Superior temporal gyrus (tissue), 1 donor: ENCODE measurements around the gene CYP20A1.
"Not testable (repeated sequence)": the region's sequence is repeated elsewhere in the genome, so short reads cannot be mapped to it uniquely, and the experiment has no call there.

ENCODE experiments used
- DNase-seq: peaks from one replicate; pipeline ENCODE4 v3.0.0-alpha.2; 2016; ENCODE audit errors: extremely low spot score

CYP20A1 gene

DNA sequence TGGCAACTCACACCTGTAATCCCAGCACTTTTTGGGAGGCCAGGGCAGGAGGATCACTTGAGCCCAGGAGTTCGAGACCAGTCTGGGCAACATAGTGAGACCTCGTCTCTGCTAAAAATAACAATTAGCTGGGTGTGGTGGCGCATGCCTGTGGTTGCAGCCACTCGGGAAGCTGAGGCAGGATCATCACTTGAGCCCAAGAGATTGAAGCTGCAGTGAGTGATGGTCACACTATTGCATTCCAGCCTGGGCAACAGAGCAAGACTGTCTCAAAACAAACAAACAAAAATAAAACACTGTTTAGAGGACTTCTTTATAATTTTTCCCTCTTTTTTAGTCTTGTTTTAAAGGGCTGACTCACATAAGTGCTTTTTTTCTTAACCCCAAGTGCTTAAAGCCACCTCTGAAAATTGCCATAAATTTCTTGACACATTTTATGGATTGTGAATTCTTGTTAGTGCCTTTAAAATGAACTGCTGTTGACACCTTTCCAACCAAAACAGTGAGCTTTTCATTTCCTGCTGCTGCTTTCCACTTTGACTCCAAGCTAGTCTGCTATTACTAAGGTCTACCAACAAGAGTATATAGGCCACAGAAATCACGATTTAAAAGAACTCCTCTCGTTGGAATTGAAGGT, 41.7 kb downstream of the CYP20A1 start:
- no peak for DNase-seq

DNA sequence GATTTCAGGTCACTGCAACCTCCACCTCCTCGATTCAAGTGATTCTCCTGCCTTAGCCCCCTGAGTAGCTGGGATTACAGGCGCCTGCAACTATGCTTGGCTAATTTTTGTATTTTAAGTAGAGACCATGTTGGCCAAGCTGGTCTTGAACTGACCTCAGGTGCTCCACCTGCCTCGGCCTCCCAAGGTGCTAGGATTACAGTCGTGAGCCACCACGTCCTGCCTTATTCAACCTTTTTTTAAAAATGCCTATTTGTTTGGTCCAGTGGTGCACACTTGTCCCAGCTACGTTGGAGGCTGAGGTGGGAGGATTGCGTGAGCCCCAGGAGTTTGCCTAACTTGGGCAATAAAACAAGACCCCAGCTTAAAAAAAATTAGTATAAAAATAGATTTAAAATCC, 43.3 kb downstream of the CYP20A1 start:
- no peak for DNase-seq

DNA sequence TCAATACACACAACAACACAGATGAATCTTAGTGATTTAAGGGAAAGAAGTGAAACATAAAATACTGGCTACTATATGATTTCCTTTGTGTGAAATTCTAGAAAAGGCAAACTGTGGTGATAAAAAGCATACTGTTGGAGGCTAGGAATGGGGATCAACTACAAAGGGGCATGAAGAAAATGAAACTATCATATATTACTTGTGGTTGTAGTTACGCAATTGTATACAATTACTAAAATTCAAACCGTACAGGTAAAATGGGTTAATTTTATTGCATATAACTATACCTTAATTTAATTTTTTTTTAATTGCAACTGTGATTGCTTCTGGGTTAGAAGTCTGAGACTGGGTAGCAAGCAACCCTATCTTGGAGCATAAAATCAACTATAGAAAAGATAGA, 47.7 kb downstream of the CYP20A1 start:
- no peak for DNase-seq

DNA sequence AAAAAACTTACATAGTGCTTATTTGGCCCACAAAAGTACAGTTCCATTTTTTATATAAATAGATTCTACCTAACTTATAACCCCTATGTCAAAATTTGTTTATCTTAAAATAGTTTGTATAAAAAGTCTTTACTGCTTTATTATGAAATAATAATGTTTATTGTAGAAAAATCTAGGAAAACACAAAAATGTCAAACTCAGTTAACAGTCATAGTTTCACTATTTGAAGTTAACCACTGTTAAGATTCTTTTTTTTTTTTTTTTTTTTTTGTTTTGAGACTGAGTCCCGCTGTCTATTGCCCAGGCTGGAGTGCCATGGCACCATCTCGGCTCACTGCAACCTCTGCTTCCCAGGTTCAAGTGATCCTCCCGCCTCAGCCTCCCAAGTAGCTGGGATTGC, 62.8 kb downstream of the CYP20A1 start:
- no peak for DNase-seq

DNA sequence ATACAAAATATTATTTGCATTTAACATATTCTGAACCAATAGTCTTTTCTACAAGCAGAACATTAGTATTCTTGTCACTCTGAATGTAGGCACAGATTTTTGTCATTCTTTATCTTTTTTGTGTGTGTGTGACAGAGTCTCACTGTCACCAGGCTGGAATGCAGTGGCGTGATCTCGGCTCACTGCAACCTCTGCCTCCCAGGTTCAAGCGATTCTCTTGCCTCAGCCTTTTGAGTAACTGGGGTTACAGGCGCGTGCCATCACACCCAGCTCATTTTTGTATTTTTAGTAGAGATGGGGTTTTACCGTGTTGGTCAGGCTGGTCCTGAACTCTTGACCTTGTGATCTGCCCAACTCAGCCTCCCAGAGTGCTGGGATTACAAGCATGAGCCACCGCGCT, 63.8 kb downstream of the CYP20A1 start:
- not testable (repeated sequence) for DNase-seq

DNA sequence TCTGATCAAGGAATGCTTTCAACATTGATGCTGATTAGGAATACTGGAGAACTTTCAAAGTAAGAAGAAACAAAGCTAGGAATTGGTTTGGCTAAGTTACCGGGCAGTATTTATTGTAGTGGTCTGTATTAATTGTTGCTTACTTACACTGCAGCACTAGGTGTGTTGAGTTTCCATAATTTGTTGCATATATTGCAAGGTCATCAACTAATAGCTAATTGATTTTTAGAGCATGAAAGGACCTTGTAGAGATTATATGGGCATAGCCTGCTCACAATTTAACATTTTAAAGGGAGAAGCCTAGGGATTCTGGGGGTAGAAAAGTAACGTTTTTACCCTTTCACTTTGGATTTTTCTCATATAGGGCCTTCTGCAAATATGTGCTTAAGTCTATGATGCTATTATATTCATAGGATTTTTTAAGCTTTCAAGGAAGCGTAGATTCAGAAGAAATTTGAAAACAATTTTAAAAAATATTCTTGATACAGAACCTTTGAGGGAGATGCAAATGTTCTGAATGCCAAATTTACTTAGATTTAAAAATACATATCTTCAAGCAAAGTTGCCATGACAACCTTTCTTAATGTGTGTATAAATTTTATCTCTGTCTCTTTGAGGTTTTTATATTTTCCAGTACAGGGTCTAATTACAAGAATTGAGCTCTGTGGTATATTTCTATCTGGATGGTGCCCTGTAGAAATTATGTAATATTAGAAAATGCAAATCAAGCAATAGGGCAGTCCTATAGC, 72.0 kb downstream of the CYP20A1 start:
- no peak for DNase-seq

DNA sequence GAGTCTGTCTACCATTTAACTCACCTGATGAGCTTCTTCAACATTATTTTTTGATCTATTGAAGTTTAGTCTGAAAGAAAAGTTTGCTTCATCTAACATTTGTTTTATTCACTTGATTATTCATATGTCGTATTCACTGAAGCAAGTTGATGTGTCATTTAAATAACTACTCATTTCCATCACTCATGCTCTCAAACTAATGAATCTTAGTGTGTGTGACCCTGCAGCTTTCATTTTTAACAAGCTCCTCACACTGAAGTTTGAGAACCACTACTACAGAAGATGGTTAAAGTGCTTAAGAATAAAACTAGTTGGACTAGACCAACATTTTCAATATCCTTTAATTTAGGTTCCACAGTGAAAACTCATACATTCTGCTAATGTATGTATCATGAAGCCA, 87.5 kb downstream of the CYP20A1 start:
- no peak for DNase-seq

DNA sequence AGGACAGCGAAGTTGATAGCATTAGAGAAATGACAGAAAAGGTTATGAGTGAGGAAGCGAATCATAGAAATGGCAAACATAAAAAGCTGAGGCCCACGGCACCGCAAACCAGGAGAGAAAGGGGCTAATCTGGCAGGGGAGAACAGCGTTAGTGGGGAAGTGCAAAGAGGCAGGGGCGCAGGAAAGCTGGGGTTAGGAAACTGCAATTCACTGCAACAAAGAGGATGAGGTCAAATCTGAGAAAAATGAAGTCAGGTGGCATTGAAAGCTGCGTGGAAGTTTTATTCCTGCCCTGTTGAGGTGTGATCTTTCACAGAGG, 88.7 kb downstream of the CYP20A1 start:
- DNase-seq: no peak

DNA sequence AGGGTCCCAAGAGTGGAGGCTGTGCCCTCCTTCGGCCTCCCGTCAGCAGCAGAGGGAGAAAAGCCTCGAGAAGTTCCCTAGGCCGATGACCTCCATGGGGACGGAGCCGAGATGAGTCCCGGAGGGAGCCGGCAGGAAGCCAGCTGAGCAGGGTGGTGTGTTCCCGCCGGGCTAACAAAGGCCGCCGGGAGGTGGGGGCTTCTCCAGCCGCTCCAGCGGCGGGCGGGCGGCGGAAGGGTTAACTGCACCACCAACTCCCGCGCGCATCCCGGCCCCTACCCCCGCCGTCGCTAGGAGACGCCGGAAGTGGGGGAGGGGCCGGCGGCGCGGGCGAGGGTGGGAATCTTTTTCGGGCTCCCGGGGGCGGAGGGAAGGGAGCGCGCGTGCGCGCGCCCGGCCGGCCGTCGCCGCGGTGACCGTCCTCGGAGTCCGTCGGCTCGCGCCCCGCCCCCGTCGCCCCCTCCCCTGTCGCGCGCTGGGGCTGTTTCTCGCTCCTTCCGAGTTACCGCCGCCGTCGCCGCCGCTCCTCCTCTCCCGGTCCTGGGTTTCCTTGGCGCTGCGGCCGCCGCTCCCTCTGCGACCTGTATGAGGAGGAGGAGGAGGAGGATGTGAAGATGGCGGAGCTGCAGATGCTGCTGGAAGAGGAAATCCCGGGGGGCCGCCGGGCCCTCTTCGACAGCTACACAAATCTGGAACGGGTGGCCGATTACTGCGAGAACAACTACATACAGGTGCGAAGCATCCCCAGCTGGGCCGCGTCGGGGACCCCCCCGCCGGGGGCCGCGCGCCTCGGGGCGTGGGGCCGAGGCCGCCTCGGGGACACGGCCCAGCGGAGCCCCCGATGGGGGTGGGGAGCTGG, 89.3 kb downstream of the CYP20A1 start, which contains the start of gene ABI2:
Gene ABI2 (plus strand): TSS at position 494 of the 859 bp plus-strand sequence. CDS start 121 bp downstream, at position 615.
- peak; percentile 84 for DNase-seq

DNA sequence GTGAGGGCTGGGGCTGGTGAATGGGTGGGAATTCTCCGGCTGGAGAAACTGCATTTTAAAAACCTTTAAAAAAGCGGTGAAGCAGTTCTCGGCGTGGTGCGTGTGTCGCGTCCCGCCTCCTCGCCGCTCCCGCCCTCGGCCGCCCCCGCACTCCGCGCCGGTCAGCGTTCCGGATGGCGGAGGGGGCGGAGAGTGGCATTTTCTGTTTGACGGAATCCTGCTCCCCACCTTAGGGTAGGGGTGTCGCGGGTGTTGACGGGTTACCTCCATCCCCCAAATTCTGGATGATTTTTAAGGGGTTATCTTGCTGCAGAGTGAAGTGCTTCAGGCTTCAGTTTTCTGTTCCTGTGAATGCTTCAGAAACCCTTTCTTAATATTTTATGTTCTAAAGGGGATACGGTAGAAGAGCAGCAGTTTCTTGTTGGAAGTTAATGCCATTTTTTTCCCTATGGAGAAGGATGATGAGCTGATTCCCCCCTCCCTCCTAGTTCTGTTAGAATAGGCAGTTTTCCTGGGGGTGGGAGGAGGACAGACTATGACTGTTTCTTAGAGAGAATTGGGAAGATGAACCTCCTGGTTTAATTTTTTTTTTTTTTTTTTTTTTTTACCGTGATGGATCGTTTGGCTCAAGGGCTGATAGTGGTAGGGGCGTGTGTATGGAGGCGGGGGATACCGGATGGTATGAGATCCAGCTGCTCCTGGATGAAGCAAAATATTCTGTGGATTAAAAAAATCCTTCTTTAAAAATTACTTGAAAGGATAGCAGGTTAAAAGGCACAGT, 90.1 kb downstream of the CYP20A1 start:
- DNase-seq: peak; percentile 51

DNA sequence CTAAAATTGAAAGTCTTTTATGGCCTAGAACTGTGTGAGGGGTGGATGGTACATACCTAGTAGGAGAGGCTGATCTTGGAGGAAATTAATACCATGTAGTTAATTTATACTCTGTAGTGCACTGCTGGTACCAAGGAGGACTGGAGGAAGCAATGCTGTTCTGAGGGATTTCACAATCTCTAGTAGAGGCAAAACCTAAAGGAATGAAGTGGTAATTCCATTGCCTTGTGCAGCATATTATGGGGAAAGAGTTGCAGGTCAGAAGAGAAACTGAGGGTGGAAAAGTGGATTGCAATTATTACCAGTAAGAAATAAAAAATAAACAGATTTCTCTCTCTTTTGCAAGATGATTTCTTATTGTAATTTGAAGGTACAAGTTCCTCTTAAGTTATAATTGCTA, 91.6 kb downstream of the CYP20A1 start:
- DNase-seq: no peak

DNA sequence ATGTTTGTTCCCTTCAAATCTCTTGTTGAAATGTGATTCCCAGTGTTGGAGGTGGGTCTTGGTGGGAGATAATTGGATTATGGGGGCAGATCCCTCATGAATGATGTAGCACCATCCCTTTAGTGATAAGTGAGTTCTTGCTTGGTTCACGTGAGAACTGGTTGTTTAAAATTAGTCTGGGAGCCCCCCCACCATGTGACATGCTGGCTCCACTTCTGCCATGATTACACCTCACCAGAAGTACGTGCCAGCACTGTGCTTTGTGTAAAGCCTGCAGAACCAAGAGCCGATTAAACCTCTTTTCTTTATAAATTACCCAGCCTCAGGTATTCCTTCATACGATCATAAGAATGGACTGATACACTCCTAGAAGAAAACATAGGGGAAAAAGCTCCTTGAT, 99.5 kb downstream of the CYP20A1 start:
- DNase-seq: no peak

DNA sequence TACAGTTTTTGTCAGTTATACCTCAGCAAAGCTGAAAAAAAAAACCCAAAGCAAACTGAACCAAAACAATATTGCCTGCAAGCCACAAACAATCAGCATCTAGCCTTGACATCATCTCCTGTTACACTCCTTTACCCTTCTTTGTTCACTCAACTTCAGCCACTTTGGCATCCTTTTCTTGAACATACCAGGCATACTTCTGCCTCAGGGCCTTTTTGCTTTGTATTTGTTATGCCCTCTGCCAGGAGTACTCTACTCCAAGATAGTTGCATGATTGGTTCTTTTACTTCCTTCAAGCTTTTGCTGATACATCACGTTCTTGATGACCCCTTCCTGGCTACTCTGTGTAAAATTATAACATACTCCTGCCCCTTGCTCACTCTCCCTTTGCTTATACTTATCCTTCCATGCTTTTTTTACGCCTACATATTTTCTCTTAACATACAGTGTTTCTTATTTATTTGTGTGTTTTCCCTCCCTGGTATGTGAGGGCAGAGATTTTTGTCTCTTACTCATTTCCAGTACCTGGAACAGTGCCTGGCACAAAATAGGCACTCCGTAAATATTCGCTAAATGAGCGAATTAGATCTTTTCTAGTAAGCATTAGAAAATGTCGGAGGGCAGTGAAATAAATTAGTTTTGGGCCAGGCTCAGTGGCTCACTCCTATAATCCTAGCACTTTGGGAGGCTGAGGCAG, 102.1 kb downstream of the CYP20A1 start:
- DNase-seq: no peak

DNA sequence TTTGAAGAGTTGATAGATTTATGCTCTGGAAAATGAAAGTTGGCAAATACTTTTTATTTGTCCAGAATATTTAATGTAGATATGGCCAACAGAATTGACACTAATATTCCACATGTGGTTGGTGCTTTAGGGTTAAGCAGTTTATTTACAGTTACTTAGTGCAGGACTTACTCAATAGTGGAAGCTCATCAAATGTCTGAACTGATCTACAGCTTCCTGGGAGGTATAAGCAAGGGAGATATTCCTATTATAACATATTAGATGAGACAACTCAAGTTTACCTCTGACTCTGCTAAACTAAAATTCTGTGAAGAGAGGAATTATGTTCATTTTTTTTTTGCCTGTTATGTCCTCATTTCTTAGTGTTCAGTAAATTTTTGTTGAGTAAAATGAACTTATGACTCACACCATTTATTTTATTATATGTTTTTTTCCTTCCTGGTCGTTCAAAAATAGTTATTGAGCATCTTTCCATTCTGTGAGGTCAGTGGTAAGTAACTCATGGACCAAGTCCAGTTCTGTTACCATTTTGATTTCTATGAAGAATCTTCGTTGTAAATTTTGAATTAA, 103.0 kb downstream of the CYP20A1 start:
- DNase-seq: no peak

DNA sequence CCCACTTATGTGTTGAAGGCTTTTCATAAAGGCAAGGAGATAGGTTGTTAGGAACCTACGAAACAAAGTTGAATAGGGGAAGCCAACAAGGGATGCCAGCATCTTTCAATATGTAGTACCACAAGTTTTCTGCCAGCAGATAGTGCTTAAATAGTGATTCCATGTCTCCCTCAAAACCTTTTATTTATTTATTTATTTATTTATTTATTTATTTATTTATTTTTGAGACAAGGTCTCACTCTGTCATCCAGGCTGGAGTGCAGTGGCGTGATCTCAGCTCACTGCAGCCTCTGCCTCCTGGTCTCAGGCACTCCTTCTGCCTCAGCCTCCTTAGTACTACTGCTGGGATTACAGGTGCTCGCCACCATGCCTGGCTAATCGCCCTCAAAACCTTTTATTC, 103.6 kb downstream of the CYP20A1 start:
- not testable (repeated sequence) for DNase-seq

DNA sequence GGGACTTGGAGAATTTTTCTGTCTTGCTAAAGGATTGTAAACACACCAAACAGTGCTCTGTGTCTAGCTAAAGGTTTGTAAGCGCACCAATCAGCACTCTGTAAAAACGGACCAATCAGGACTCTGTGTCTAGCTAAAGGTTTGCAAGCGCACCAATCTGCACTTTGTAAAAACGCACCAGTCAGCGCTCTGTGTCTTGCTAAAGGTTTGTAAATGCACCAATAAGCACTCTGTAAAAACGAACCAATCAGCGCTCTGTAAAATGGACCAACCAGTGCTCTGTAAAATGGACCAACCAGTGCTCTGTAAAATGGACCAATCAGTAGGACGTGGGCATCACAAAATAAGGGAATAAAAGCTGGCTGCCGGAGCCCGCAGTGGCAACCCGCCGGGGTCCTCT, 105.8 kb downstream of the CYP20A1 start:
- no peak for DNase-seq

DNA sequence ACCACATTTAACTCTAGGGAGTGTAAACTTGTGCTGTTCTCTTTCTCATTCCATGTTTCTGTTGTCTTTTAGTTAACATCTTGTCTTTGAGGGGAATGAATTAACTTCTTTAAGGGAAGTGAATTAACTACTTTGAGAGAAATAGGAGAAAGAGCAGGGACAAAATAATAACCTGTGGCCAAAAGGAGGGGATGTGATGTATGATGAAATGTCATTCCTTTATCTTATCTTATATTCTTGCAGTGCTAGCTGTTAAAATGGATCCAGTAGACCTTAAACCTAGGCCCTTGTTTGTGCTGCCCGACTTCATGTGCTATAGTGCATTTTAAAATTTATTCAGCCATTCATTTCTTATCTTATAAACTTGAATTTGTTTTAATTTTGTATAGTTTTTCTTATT, 107.8 kb downstream of the CYP20A1 start:
- DNase-seq: no peak

DNA sequence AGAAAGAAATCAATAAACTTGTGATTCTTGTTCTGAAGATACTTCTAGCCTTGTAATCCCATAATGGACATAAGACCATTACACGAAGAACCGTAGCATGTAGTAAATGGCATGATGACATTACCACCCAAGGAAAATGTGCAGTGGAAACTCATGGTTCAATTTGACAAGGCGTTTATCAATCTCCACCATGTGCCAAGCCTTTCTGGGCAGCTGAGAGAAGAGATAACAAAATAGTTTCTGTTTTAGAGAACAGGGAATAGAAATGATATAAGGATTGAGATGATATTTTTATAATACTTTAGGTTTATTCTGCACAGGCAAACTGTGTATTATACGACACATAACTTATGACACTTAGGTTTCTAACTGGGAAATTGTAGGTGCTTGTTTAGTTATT, 108.6 kb downstream of the CYP20A1 start:
- no peak for DNase-seq

DNA sequence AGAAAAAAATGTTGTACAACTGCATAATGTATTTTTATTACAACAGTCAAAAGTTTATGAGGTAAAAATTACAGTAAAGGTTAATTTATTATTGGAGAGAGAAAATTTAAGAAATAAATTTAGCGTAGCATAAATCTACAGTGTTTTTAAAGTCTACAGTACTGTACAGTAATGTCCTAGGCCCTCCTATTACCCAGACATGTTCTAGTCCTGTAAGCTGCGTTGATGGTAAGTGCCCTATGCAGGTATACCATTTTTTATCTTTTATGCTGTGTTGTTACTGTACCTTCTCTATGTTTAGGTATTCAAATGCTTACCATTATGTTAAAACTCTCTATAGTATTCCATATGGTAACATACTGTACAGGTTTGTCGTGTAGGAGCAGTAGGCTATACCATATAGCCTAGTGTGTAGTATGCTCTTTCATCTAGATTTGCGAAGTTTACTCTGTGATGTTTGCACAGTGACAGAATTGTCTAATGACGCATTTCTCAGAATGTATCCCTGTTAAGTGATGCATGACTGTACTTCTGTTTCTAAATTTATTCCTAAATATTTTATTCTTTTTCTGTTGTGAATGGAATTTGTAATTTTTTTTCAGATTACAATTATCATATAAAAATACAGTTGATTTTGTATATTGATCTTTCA, 113.9 kb downstream of the CYP20A1 start:
- DNase-seq: no peak

DNA sequence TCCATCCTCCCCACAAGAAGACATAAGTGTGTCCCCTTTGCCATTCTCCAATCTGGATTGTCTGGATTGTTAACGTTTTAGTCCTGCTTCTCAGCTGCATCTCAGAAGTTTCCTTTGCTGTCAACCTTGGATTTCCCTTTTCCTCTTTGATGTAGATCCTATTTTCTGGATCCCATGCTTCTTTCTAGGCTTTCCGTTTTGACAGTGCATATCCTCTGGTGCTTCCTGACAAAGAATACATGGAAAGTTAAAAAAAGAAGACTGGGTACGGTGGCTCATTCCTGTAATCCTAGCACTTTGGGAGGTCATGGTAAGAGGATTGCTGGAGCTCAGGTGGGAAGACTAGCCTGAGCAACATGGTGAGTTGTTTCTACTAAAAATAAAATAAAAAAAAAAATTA, 116.1 kb downstream of the CYP20A1 start:
- no peak for DNase-seq
